Liver (tissue), 9 donors: ENCODE data around the gene CHRNA4. TPM values are rescaled to one million over a fixed set of nuclear protein-coding genes. Genes with fewer than 3 reads are reported as not detected.

Experiments
- DNase-seq: peaks from one replicate; pipeline ENCODE4 v3.0.0-alpha.2; 2017; ENCODE audit warnings: low spot score
- H3K27ac ChIP-seq, 2 donors: one replicate each; pipeline ENCODE4 v1.7.0; 2013; ENCODE audit warnings: inconsistent platforms in 2 of 2, low read length in 2 of 2, control low read depth in 1 of 2, low read depth in 1 of 2, mild to moderate bottlenecking in 1 of 2
- H3K27me3 ChIP-seq, 4 donors: one replicate each; pipeline versions ENCODE4 v1.6.1 to v1.7.0; 2013; ENCODE audit warnings: low read length in 3 of 4, inconsistent platforms in 1 of 4, mild to moderate bottlenecking in 1 of 4, moderate library complexity in 1 of 4; ENCODE audit not compliant: control insufficient read depth in 4 of 4, insufficient read depth in 4 of 4
- H3K36me3 ChIP-seq, 4 donors: one replicate each; pipeline versions ENCODE4 v1.6.1 to v1.7.0; 2013; ENCODE audit warnings: low read length in 3 of 4, mild to moderate bottlenecking in 3 of 4, low read depth in 1 of 4, moderate library complexity in 1 of 4; ENCODE audit not compliant: control insufficient read depth in 4 of 4, insufficient read depth in 3 of 4
- H3K4me1 ChIP-seq, 4 donors: one replicate each; pipeline versions ENCODE4 v1.6.1 to v1.7.0; 2013; ENCODE audit warnings: low read length in 3 of 4, mild to moderate bottlenecking in 3 of 4, moderate library complexity in 1 of 4; ENCODE audit not compliant: control insufficient read depth in 4 of 4, insufficient read depth in 4 of 4
- H3K4me3 ChIP-seq, 3 donors: one replicate each; pipeline versions ENCODE4 v1.6.1 to v1.7.0; 2013; ENCODE audit warnings: low read length in 3 of 3, control low read depth in 1 of 3, low read depth in 1 of 3, mild to moderate bottlenecking in 1 of 3
- H3K9ac ChIP-seq, 2 donors: one replicate each; pipeline ENCODE4 v1.7.0; 2013; ENCODE audit warnings: low read length in 2 of 2, mild to moderate bottlenecking in 2 of 2, moderate library complexity in 2 of 2, control low read depth in 1 of 2, low read depth in 1 of 2
- H3K9me3 ChIP-seq, 4 donors: one replicate each; pipeline versions ENCODE4 v1.6.1 to v1.7.0; 2013; ENCODE audit warnings: low read length in 3 of 4; ENCODE audit not compliant: control insufficient read depth in 4 of 4
- ATF3 ChIP-seq: IDR thresholded peaks from 2 replicates; pipeline ENCODE4 v1.6.1; 2016; ENCODE audit warnings: antibody characterized with exemption
- CTCF ChIP-seq: fragments of 150-350 bp; IDR thresholded peaks from 2 replicates; pipeline ENCODE4 v1.5.1; 2017; ENCODE audit warnings: improper control_type of control experiment, low read depth, low read length; ENCODE audit not compliant: missing input control
- EGR1 ChIP-seq, 2 donors: IDR thresholded peaks; 2 replicates each; pipeline ENCODE4 v1.6.1; 2016 to 2018; ENCODE audit warnings: antibody characterized with exemption in 2 of 2, low read depth in 2 of 2
- FOXA2 ChIP-seq: IDR thresholded peaks from 2 replicates; pipeline ENCODE4 v1.6.1; 2016; ENCODE audit warnings: antibody characterized with exemption
- GABPA ChIP-seq, 2 donors: IDR thresholded peaks in 1 of 2; conservative IDR thresholded peaks in 1 of 2; 2 replicates each; pipeline ENCODE4 v1.6.1; 2016; ENCODE audit warnings: antibody characterized with exemption in 2 of 2, mild to moderate bottlenecking in 1 of 2, moderate library complexity in 1 of 2
- HNF4A ChIP-seq, 2 donors: conservative IDR thresholded peaks; 2 replicates each; pipeline ENCODE4 v1.6.1; 2016; ENCODE audit warnings: antibody characterized with exemption in 2 of 2, mild to moderate bottlenecking in 2 of 2
- HNF4G ChIP-seq: IDR thresholded peaks from 2 replicates; pipeline ENCODE4 v1.6.1; 2016; ENCODE audit warnings: antibody characterized with exemption
- JUND ChIP-seq, 2 donors: IDR thresholded peaks; 2 replicates each; pipeline ENCODE4 v1.6.1; 2016; ENCODE audit warnings: antibody characterized with exemption in 2 of 2
- MAX ChIP-seq: IDR thresholded peaks from 2 replicates; pipeline ENCODE4 v1.6.1; 2016; ENCODE audit warnings: antibody characterized with exemption
- NR2F2 ChIP-seq: IDR thresholded peaks from 2 replicates; pipeline ENCODE4 v1.6.1; 2016; ENCODE audit warnings: antibody characterized with exemption
- RAD21 ChIP-seq, 2 donors: IDR thresholded peaks; 2 replicates each; pipeline ENCODE4 v1.6.1; 2016; ENCODE audit warnings: antibody characterized with exemption in 2 of 2, mild to moderate bottlenecking in 2 of 2
- REST ChIP-seq: IDR thresholded peaks from 2 replicates; pipeline ENCODE4 v1.6.1; 2016; ENCODE audit warnings: antibody characterized with exemption, mild to moderate bottlenecking
- RXRA ChIP-seq, 2 donors: IDR thresholded peaks; 2 replicates each; pipeline ENCODE4 v1.6.1; 2017 to 2018; ENCODE audit warnings: antibody characterized with exemption in 2 of 2, mild to moderate bottlenecking in 1 of 2
- SP1 ChIP-seq: IDR thresholded peaks from 2 replicates; pipeline ENCODE4 v1.6.1; 2018; ENCODE audit warnings: antibody characterized with exemption, mild to moderate bottlenecking
- TAF1 ChIP-seq: conservative IDR thresholded peaks from 2 replicates; pipeline ENCODE4 v1.6.1; 2016; ENCODE audit warnings: antibody characterized with exemption, mild to moderate bottlenecking
- YY1 ChIP-seq: IDR thresholded peaks from 2 replicates; pipeline ENCODE4 v1.6.1; 2016; ENCODE audit warnings: antibody characterized with exemption, mild to moderate bottlenecking
- ZBTB33 ChIP-seq: IDR thresholded peaks from 2 replicates; pipeline ENCODE4 v1.6.1; 2016; ENCODE audit warnings: antibody characterized with exemption
- WGBS: extraction: QIAGEN DNeasy Blood & Tissue Kit; methylation state at CpG from one replicate; pipeline ENCODE4 v1.1.7; 2013; 5-methylcytosine and 5-hydroxymethylcytosine counted together
- polyA plus RNA-seq, 2 donors: library from polyadenylated mRNA; stranded (reverse) in 1 of 2; unstranded in 1 of 2; fragments of 200-250 nt in 1 of 2; fragments of >200 nt in 1 of 2; fragmentation: Nextera tagmentation in 1 of 2; extraction: Ambion mirVana in 1 of 2; gene quantifications; one replicate each; pipeline versions ENCODE4 v1.2.1 to v1.2.3, GENCODE V29; 2013 to 2015
- total RNA-seq, 2 donors: library from RNA; depleted of rRNA; stranded (reverse); fragments of >200 nt; gene quantifications; one replicate each; pipeline ENCODE4 v1.2.3, GENCODE V29; 2014
- donor health status: healthy.
- donor health status: healthy.
- donor health status: healthy.
- donor health status: healthy.
- donor health status: healthy.

CHRNA4 gene
- total and polyA plus RNA-seq, 4 donors, result 3.2 to 23.3 (median 6.4) TPM; not detected in 1

- no peak overlapping the region for H3K4me3 ChIP-seq
- WGBS, result 30% methylated on average over 20 of the region's 20 CpGs
- peaks cover 0 to 14% (median 4%) of the 10 kb centered on the region in 4 donors for H3K27me3 ChIP-seq
- peaks cover 3 to 4% (median 4%) of the 10 kb centered on the region in 4 donors for H3K4me1 ChIP-seq
- H3K9me3 ChIP-seq, result no peaks in the 10 kb centered on the region
- no peak for DNase-seq
- no peak for TF ChIP-seq CTCF
- TF ChIP-seq GABPA (IDR thresholded peaks at IDR 0.05 in 1 of 2, conservative IDR thresholded peaks at IDR 0.05 in 1 of 2), result no peak
- TF ChIP-seq YY1, result no peak
- TF ChIP-seq RXRA (IDR thresholded peaks at IDR 0.05), result no peak
- TF ChIP-seq FOXA2, result no peak
- TF ChIP-seq EGR1 (IDR thresholded peaks at IDR 0.05; ENCODE audit: low read depth in 2 of 2), result no peak
- no peak for TF ChIP-seq HNF4G
- TF ChIP-seq NR2F2, result no peak
- no peak for TF ChIP-seq RAD21 (IDR thresholded peaks at IDR 0.05)
- no peak for TF ChIP-seq ZBTB33
- no peak for TF ChIP-seq TAF1
- no peak for TF ChIP-seq SP1
- TF ChIP-seq MAX, result no peak
- no peak for TF ChIP-seq REST
- no peak for TF ChIP-seq JUND (IDR thresholded peaks at IDR 0.05)
- no peak for TF ChIP-seq HNF4A (conservative IDR thresholded peaks at IDR 0.05)
- TF ChIP-seq ATF3, result no peak
- no peak overlapping the region for H3K27ac ChIP-seq
- H3K9ac ChIP-seq, result no peak overlapping the region
- H3K36me3 ChIP-seq, result no peaks in the 10 kb centered on the region
Measured at GRCh38 chr20:63295846-63296245, 65.3 kb downstream of the CHRNA4 start.
